Femur (tissue), 1 donor: ENCODE measurements around the gene ZCCHC14.
"Not testable (repeated sequence)": the region's sequence is repeated elsewhere in the genome, so short reads cannot be mapped to it uniquely, and the experiment has no call there.

ENCODE experiments used
- DNase-seq: peaks from one replicate; pipeline ENCODE4 v3.0.0-alpha.2; 2017

The ZCCHC14 gene

GRCh38 chr16:87404764-87405625, 87.8 kb downstream of the ZCCHC14 start:
- DNase-seq = no peak

- no peak for DNase-seq
Measured at GRCh38 chr16:87395181-87395842, 97.5 kb downstream of the ZCCHC14 start.

GRCh38 chr16:87393680-87394055, 99.2 kb downstream of the ZCCHC14 start:
- DNase-seq = no peak

DNA sequence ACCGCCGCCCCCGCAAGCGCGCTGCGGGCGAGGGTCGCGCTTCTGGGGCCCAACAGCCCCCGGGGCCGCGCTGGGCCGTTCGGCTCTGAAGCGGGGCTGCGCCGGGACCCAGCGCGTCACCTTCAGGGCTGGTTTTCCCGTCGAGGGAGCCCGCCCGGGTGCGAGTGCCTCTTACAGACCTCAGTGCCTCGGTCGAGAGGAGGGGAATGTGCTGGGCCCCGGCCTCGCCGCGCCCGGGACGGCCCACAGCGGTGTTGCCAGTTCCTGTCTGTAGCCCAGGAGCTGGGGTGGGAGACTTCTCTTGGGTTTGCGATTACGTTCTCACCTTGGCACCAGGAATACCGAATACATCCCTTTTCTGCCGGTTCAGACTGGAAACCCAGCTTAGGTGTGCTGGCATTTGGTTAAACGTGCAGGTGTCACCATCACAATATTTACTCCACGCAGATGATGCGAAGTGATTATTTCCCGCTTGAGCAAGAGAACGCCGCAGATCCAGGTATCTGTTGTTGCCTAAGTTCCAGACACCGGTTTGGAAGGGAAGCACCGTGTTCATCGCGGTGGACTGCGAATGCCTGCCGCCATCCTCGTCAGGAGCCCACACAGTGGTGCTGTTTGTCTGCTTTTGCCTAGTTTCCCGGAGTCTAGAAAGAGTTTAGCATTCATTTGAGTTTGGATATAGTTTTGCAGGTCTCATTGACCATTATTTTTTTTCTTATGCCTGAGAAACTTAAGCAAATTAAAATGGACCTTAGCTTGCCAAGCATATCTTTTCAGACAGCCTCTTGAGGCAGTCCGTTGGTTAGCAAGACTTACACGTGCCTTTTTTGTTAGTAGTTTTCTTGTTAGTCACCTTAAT, 99.8 kb downstream of the ZCCHC14 start:
- peak; percentile 67 for DNase-seq

DNA sequence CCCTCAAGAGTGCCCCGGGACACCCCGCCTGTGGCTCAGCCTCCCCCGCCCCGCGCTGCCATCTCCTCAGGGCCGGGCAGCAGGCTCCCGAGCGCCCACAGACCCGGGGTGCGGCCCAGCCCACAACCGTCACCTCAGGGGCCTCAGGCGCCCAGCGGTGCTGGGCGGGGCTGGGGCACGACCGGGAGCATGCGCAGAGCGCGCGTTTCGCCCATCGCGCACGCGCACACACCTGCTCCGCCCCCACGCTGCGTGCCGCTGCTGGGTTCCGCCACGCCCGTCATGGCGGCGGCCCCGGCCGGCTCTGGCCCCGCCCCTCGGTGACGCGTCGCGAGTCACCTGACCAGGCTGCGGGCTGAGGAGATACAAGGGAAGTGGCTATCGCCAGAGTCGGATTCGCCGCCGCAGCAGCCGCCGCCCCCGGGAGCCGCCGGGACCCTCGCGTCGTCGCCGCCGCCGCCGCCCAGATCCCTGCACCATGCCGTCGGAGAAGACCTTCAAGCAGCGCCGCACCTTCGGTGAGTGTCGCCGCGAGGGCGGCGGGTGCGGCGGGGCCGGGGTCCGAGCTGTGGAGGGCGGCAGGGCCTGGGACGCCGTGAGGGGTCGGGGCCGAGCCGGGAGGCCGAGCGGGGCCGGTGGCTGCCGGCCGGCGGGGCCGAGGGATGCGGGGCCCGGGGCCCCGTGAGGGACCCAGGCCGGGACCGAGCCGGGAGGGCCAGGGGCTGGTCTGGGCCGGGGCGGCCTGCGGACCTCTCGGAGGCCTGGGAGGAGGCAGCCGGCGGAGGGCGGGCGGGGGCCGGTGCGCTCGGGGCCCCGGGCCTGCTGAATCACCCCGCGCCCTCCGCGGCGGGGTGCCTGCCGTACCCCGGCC, 100.6 kb downstream of the ZCCHC14 start, which contains the start of gene MAP1LC3B:
TSS of gene MAP1LC3B (plus strand) at position 387 of the 871 bp plus-strand sequence. CDS start at position 479, 92 bp downstream.
- DNase-seq = peak; percentile 99

- DNase-seq = peak; percentile 70
Measured at GRCh38 chr16:87391324-87391949, 101.4 kb downstream of the ZCCHC14 start.

GRCh38 chr16:87390641-87391323, 102.0 kb downstream of the ZCCHC14 start:
- no peak for DNase-seq

- not testable (repeated sequence) for DNase-seq
Measured at GRCh38 chr16:87389914-87390313, 102.9 kb downstream of the ZCCHC14 start.

DNA sequence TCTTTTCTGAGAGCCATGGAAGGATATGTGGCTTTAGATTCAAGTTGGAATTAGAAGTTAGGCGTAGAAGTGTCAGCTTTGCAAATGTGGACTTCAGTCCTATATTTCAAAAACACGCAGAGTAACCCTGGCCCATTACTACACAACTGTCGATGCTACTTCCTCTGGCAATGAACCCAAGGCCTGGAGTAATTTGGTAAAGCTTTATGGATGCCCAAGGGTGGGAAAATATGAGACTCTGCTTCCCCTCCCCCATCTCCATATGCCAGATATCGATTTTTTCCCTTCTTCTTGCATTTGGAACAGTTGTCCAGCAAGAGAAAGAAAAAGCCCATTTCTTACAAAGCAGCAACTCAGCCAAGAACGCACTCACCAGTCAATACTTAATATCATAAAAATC, 103.6 kb downstream of the ZCCHC14 start:
- DNase-seq = no peak

DNA sequence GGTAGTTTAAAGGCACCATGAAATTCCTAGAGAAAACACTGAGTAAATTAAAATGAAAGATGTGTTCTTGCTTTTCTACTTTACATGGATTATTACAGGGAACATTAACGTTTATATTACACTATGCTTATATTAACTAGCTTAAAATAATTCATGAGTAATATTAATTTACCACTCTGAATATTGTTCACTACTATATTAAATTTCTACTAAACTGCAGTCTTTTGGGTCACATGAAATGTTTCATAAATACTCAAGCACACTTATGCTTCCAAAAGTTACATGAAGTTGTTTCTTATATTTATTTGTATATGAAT, 104.0 kb downstream of the ZCCHC14 start:
- DNase-seq = no peak

- peak; percentile 96 for DNase-seq
Measured at GRCh38 chr16:87387942-87388817, 104.6 kb downstream of the ZCCHC14 start.

DNA sequence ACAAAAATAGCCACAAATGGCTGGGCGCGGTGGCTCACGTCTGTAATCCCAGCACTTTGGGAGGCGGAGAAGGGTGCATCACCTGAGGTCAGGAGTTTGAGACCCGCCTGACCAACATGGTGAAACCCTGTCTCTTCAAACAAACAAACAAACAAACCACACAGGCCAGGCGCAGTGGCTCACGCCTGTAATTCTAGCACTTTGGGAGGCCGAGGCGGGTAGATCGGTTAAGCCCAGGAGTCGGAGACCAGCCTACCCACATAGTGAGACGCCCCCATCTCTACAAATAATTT, 108.0 kb downstream of the ZCCHC14 start:
- peak; percentile 40 for DNase-seq

- no peak for DNase-seq
Measured at GRCh38 chr16:87384162-87384874, 108.5 kb downstream of the ZCCHC14 start.

- DNase-seq = peak; percentile 95
Measured at GRCh38 chr16:87383505-87384161, 109.2 kb downstream of the ZCCHC14 start, which contains the start of gene FBXO31. TSS of gene FBXO31 (minus strand) at chr16:87383776. CDS start at chr16:87383744, 32 bp downstream.

GRCh38 chr16:87382023-87382785, 110.6 kb downstream of the ZCCHC14 start:
- no peak for DNase-seq

GRCh38 chr16:87380881-87381280, 111.9 kb downstream of the ZCCHC14 start:
- no peak for DNase-seq

DNA sequence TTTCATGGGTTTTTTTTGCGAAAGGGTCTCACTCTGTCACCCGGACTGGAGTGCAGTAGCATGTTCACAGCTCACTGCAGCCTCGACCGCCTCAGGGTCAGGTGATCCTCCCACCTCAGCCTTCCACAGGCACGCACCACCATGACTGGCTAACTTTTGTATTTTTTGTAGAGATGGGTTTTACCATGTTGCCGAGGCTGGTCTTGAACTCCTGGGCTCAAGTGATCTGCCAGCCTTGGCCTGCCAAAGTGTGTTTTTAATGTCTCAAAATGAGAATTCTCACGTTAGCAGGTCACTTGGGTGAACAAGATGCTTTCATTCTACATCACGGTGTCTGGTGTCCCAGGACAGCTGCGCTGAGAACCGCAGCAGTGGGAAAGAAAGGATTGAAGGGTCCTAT, 112.4 kb downstream of the ZCCHC14 start:
- DNase-seq = no peak

DNA sequence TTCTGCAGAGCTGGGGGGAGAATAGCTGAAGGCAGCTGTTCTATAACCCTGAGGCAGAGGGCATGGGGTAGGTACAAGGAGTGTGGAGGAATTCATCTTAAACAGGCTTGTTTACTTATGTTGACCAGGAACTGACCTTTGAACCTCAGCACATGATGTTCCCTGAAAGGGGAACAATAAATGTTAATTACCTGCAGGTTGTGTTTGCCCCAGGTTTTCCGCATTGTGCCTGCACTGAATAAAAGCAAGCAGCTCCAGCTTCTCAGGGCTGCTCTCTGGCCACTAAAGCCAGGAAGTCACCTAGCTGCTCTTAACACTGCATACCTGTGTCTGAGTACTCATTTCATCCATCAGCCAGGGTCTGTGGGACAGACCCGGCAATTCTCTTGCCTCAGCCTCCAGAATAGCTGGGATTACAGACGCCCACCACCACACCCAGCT, 113.5 kb downstream of the ZCCHC14 start:
- DNase-seq = not testable (repeated sequence)
